HEK293 (cell line): ENCODE results near the gene SLC8A1.

Experiments
- CTCF ChIA-PET: fragments of 350-600 bp; formaldehyde crosslinking; extraction: SDS; loops from one replicate; lab custom pipeline; 2021; ENCODE audit warnings: antibody characterized with exemption; lab: Yijun Ruan, JAX
- POLR2A ChIA-PET: fragments of 300-600 bp; formaldehyde crosslinking; extraction: SDS; loops from one replicate; lab custom pipeline; 2020; ENCODE audit warnings: antibody characterized with exemption, inconsistent platforms; lab: Yijun Ruan, JAX
- H3K27ac ChIP-seq: fragments of 200-500 bp; sonication (Bioruptor generic); 2 replicates; pipeline ENCODE4 v1.5.1; 2014; ENCODE audit warnings: low read depth, low read length, control low read depth, inconsistent platforms; ENCODE audit errors: extremely low read depth
- H3K36me3 ChIP-seq, 2 experiments: fragments of 200-500 bp in 1 of 2; sonication (Bioruptor generic) in 1 of 2; 1 replicate in 1 of 2; 2 replicates in 1 of 2; pipeline ENCODE4 v1.5.1; 2014 to 2017; ENCODE audit warnings: inconsistent platforms in 2 of 2, low read length in 2 of 2; ENCODE audit not compliant: control insufficient read depth in 2 of 2, insufficient read depth in 1 of 2
- H3K4me1 ChIP-seq: fragments of 200-500 bp; sonication (Bioruptor generic); 2 replicates; pipeline ENCODE4 v1.5.1; 2014; ENCODE audit warnings: mild to moderate bottlenecking, low read length, inconsistent platforms; ENCODE audit not compliant: control insufficient read depth, insufficient read depth
- H3K4me3 ChIP-seq: 2 replicates; pipeline ENCODE4 v1.5.1; 2011; ENCODE audit warnings: low read depth, mild to moderate bottlenecking, control low read depth, low read length, moderate library complexity
- H3K9me3 ChIP-seq: fragments of 200-500 bp; sonication (Bioruptor generic); 2 replicates; pipeline ENCODE4 v1.5.1; 2014; ENCODE audit warnings: low read depth, low read length, inconsistent platforms; ENCODE audit not compliant: control insufficient read depth, insufficient read depth
- GFI1B ChIP-seq: fragments of 450-650 bp; formaldehyde crosslinking; IDR thresholded peaks from 2 replicates; pipeline ENCODE4 v1.5.1; 2016; ENCODE audit warnings: missing biosample characterization, missing genetic modification characterization
- OSR2 ChIP-seq: fragments of 450-650 bp; formaldehyde crosslinking; IDR thresholded peaks from 2 replicates; pipeline ENCODE4 v1.5.1; 2016; ENCODE audit warnings: missing biosample characterization, missing genetic modification characterization
- RBAK ChIP-seq: fragments of 450-650 bp; formaldehyde crosslinking; IDR thresholded peaks from 2 replicates; pipeline ENCODE4 v1.5.1; 2016; ENCODE audit warnings: missing biosample characterization, missing genetic modification characterization
- SP2 ChIP-seq: fragments of 450-650 bp; formaldehyde crosslinking; IDR thresholded peaks from 2 replicates; pipeline ENCODE4 v1.5.1; 2016; ENCODE audit warnings: missing biosample characterization, missing genetic modification characterization
- TCF7L2 ChIP-seq: IDR thresholded peaks from 2 replicates; pipeline ENCODE4 v1.6.1; 2011; ENCODE audit warnings: low read depth, mild to moderate bottlenecking, inconsistent platforms, low read length, moderate library complexity, borderline replicate concordance
- WT1 ChIP-seq: fragments of 450-650 bp; formaldehyde crosslinking; IDR thresholded peaks from 2 replicates; pipeline ENCODE4 v1.5.1; 2016; ENCODE audit warnings: missing biosample characterization, missing genetic modification characterization
- YY1 ChIP-seq: fragments of 450-650 bp; formaldehyde crosslinking; IDR thresholded peaks from 2 replicates; pipeline ENCODE4 v1.5.1; 2018; ENCODE audit warnings: missing biosample characterization, missing genetic modification characterization
- ZBTB1 ChIP-seq: fragments of 450-650 bp; formaldehyde crosslinking; IDR thresholded peaks from 2 replicates; pipeline ENCODE4 v1.5.1; 2016; ENCODE audit warnings: missing biosample characterization, missing genetic modification characterization
- ZBTB20 ChIP-seq: fragments of 450-650 bp; formaldehyde crosslinking; IDR thresholded peaks from 2 replicates; pipeline ENCODE4 v1.5.1; 2016; ENCODE audit warnings: missing biosample characterization, missing genetic modification characterization
- ZEB2 ChIP-seq: fragments of 450-650 bp; formaldehyde crosslinking; IDR thresholded peaks from 2 replicates; pipeline ENCODE4 v1.5.1; 2016; ENCODE audit warnings: missing biosample characterization, missing genetic modification characterization
- ZFP41 ChIP-seq: fragments of 450-650 bp; formaldehyde crosslinking; IDR thresholded peaks from 2 replicates; pipeline ENCODE4 v1.5.1; 2016; ENCODE audit warnings: missing biosample characterization, missing genetic modification characterization, borderline replicate concordance
- ZNF146 ChIP-seq: fragments of 450-650 bp; formaldehyde crosslinking; IDR thresholded peaks from 2 replicates; pipeline ENCODE4 v1.5.1; 2016; ENCODE audit warnings: missing biosample characterization, missing genetic modification characterization
- ZNF16 ChIP-seq: fragments of 450-650 bp; formaldehyde crosslinking; IDR thresholded peaks from 2 replicates; pipeline ENCODE4 v1.5.1; 2016; ENCODE audit warnings: low read depth, missing biosample characterization, missing genetic modification characterization
- ZNF280D ChIP-seq: fragments of 450-650 bp; formaldehyde crosslinking; IDR thresholded peaks from 2 replicates; pipeline ENCODE4 v1.5.1; 2016; ENCODE audit warnings: missing biosample characterization, missing genetic modification characterization
- ZNF510 ChIP-seq: fragments of 450-650 bp; formaldehyde crosslinking; IDR thresholded peaks from 2 replicates; pipeline ENCODE4 v1.5.1; 2018; ENCODE audit warnings: mild to moderate bottlenecking, missing genetic modification characterization, missing biosample characterization; ENCODE audit not compliant: insufficient replicate concordance
- ZNF530 ChIP-seq: fragments of 450-650 bp; formaldehyde crosslinking; IDR thresholded peaks from 2 replicates; pipeline ENCODE4 v1.5.1; 2016; ENCODE audit warnings: low read depth, missing biosample characterization, missing genetic modification characterization
- ZNF548 ChIP-seq: fragments of 450-650 bp; formaldehyde crosslinking; IDR thresholded peaks from 2 replicates; pipeline ENCODE4 v1.5.1; 2016; ENCODE audit warnings: missing biosample characterization, missing genetic modification characterization
- ZNF621 ChIP-seq: fragments of 450-650 bp; formaldehyde crosslinking; IDR thresholded peaks from 2 replicates; pipeline ENCODE4 v1.5.1; 2017; ENCODE audit warnings: missing biosample characterization, missing genetic modification characterization
- ZNF701 ChIP-seq: fragments of 450-650 bp; formaldehyde crosslinking; IDR thresholded peaks from 2 replicates; pipeline ENCODE4 v1.5.1; 2016; ENCODE audit warnings: missing biosample characterization, missing genetic modification characterization
- ZNF707 ChIP-seq: fragments of 450-650 bp; formaldehyde crosslinking; IDR thresholded peaks from 2 replicates; pipeline ENCODE4 v1.5.1; 2016; ENCODE audit warnings: missing biosample characterization, missing genetic modification characterization
- ZNF776 ChIP-seq: fragments of 450-650 bp; formaldehyde crosslinking; IDR thresholded peaks from 2 replicates; pipeline ENCODE4 v1.5.0; 2017; ENCODE audit warnings: missing biosample characterization, missing genetic modification characterization, borderline replicate concordance
- ZNF791 ChIP-seq: fragments of 450-650 bp; formaldehyde crosslinking; IDR thresholded peaks from 2 replicates; pipeline ENCODE4 v1.5.1; 2016; ENCODE audit warnings: missing biosample characterization, missing genetic modification characterization
- TF ChIP-seq, protein P1 (sequence below): fragments of 450-650 bp; formaldehyde crosslinking; IDR thresholded peaks from 2 replicates; pipeline ENCODE4 v1.5.1; 2017; ENCODE audit warnings: missing biosample characterization, missing genetic modification characterization
- TF ChIP-seq, protein P2 (sequence below): fragments of 450-650 bp; formaldehyde crosslinking; IDR thresholded peaks from 2 replicates; pipeline ENCODE4 v1.5.1; 2016; ENCODE audit warnings: missing biosample characterization, missing genetic modification characterization
- TF ChIP-seq, protein P3 (sequence below): fragments of 450-650 bp; formaldehyde crosslinking; conservative IDR thresholded peaks from 2 replicates; pipeline ENCODE4 v1.5.1; 2016; ENCODE audit warnings: low read depth, missing biosample characterization, missing genetic modification characterization

The SLC8A1 gene

GRCh38 chr2:40168546-40168945 lies 283.3 kb downstream of the SLC8A1 start:
- H3K4me1 ChIP-seq: no peaks in the 10 kb centered on the region
- no peak overlapping the region for H3K27ac ChIP-seq
- TF ChIP-seq ZNF510 (tag by site-specific recombination): no peak
- no peak for TF ChIP-seq ZNF776
- TF ChIP-seq ZFP41 (tag by site-specific recombination): no peak
- no peak for TF ChIP-seq YY1
- TF ChIP-seq GFI1B (tag by site-specific recombination): no peak
- no peak for TF ChIP-seq RBAK (tag by site-specific recombination)
- TF ChIP-seq OSR2 (tag by site-specific recombination): no peak
- no peak for TF ChIP-seq ZNF548 (tag by site-specific recombination)
- TF ChIP-seq SP2 (tag by site-specific recombination): no peak
- TF ChIP-seq, protein P1, sequence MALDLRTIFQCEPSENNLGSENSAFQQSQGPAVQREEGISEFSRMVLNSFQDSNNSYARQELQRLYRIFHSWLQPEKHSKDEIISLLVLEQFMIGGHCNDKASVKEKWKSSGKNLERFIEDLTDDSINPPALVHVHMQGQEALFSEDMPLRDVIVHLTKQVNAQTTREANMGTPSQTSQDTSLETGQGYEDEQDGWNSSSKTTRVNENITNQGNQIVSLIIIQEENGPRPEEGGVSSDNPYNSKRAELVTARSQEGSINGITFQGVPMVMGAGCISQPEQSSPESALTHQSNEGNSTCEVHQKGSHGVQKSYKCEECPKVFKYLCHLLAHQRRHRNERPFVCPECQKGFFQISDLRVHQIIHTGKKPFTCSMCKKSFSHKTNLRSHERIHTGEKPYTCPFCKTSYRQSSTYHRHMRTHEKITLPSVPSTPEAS: no peak
- no peak for TF ChIP-seq ZNF280D
- TF ChIP-seq, all 188 proteins: peak for 0
- CTCF ChIA-PET: no interaction called here
- POLR2A ChIA-PET: no interaction called here
- Histone ChIP-seq H3K36me3 (no peaks in the 10 kb centered on the region), H3K9me3 (no peaks in the 10 kb centered on the region), H3K4me3 (no peak overlapping the region)

DNA sequence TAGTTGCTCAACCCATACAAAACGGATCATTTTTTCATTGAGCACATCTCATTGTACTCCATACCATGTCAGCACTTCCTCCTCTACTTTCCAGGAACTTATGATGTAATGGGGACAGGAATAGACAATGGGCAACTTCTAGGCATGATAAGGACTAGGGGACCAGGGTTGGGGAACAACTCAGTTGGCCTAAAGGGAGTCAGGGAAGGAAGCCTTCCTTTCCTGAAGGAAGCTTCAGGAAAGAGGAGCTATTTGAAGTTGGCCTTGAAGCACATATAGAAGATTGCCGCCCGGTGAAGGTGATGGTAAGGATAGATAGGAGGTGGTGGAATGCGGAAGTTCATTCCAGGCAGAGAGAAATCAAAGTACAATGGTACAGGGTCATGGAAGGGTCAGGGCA lies 283.9 kb downstream of the SLC8A1 start:
- Histone ChIP-seq H3K9me3 (no peaks in the 10 kb centered on the region), H3K4me1 (no peaks in the 10 kb centered on the region), H3K36me3 (no peaks in the 10 kb centered on the region), H3K4me3 (no peak overlapping the region), H3K27ac (no peak overlapping the region)
- POLR2A ChIA-PET: no interaction called here
- CTCF ChIA-PET: no interaction called here
- no peak for TF ChIP-seq ZBTB20
- TF ChIP-seq ZNF530: no peak
- TF ChIP-seq, protein P2, sequence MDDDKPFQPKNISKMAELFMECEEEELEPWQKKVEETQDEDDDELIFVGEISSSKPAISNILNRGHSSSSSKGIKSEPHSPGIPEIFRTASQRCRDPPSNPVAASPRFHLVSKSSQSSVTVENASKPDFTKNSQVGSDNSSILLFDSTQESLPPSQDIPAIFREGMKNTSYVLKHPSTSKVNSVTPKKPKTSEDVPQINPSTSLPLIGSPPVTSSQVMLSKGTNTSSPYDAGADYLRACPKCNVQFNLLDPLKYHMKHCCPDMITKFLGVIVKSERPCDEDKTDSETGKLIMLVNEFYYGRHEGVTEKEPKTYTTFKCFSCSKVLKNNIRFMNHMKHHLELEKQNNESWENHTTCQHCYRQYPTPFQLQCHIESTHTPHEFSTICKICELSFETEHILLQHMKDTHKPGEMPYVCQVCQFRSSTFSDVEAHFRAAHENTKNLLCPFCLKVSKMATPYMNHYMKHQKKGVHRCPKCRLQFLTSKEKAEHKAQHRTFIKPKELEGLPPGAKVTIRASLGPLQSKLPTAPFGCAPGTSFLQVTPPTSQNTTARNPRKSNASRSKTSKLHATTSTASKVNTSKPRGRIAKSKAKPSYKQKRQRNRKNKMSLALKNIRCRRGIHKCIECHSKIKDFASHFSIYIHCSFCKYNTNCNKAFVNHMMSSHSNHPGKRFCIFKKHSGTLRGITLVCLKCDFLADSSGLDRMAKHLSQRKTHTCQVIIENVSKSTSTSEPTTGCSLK (tag by site-specific recombination): no peak
- TF ChIP-seq ZNF707 (tag by site-specific recombination): no peak
- TF ChIP-seq ZEB2: no peak
- no peak for TF ChIP-seq ZNF621
- no peak for TF ChIP-seq TCF7L2
- no peak for TF ChIP-seq OSR2 (tag by site-specific recombination)
- no peak for TF ChIP-seq ZNF146
- no peak for TF ChIP-seq ZBTB1 (tag by site-specific recombination)
- TF ChIP-seq, protein P3, sequence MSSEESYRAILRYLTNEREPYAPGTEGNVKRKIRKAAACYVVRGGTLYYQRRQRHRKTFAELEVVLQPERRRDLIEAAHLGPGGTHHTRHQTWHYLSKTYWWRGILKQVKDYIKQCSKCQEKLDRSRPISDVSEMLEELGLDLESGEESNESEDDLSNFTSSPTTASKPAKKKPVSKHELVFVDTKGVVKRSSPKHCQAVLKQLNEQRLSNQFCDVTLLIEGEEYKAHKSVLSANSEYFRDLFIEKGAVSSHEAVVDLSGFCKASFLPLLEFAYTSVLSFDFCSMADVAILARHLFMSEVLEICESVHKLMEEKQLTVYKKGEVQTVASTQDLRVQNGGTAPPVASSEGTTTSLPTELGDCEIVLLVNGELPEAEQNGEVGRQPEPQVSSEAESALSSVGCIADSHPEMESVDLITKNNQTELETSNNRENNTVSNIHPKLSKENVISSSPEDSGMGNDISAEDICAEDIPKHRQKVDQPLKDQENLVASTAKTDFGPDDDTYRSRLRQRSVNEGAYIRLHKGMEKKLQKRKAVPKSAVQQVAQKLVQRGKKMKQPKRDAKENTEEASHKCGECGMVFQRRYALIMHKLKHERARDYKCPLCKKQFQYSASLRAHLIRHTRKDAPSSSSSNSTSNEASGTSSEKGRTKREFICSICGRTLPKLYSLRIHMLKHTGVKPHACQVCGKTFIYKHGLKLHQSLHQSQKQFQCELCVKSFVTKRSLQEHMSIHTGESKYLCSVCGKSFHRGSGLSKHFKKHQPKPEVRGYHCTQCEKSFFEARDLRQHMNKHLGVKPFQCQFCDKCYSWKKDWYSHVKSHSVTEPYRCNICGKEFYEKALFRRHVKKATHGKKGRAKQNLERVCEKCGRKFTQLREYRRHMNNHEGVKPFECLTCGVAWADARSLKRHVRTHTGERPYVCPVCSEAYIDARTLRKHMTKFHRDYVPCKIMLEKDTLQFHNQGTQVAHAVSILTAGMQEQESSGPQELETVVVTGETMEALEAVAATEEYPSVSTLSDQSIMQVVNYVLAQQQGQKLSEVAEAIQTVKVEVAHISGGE: no peak
- TF ChIP-seq ZNF16 (tag by site-specific recombination): no peak
- TF ChIP-seq WT1 (tag by site-specific recombination): no peak
- no peak for TF ChIP-seq ZNF701 (tag by site-specific recombination)
- TF ChIP-seq ZNF791: no peak
